Measurements from ENCODE around the gene PAPSS1.
"Not testable (repeated sequence)": the region's sequence is repeated elsewhere in the genome, so short reads cannot be mapped to it uniquely, and the experiment has no call there.

Gene PAPSS1

DNA sequence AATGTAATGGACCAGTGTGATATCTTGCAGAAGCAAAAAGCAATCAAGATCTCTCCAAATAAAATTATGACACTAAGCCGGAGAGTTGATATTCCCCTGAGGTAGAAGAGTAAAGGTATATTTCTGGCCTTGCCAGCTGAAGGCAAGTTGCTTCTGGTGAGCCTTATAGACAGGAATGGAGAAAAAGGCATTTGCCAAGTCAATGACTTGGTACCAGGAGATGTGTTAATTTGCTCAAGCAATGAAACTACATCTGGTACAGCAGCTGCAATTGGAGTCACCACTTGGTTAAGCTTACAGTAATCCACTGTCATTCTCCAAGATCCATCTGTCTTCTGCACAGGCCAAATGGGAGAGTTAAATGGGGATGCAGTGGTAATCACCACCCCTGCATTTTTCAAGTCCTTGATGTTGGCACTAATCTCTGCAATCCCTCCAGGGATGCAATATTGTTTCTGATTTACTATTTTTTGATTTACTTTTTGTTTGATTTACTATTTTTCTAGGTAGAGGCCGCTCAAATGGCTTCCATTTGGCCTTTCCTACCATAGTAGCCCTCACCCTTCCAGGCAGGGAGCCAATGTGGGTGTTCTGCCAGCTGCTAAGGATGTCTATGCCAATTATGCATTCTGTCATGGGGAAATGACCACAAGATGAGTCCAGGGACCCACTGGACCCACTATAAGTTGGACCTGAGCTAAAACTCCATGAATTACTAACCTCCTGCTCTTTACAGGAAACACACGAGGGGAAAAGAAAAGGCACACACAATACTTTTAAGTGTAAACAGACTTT is 6.3 kb upstream of the PAPSS1 start:
- DNase-seq (ENCODE audit: low read depth in 2 of 2) = not testable (repeated sequence)

DNA sequence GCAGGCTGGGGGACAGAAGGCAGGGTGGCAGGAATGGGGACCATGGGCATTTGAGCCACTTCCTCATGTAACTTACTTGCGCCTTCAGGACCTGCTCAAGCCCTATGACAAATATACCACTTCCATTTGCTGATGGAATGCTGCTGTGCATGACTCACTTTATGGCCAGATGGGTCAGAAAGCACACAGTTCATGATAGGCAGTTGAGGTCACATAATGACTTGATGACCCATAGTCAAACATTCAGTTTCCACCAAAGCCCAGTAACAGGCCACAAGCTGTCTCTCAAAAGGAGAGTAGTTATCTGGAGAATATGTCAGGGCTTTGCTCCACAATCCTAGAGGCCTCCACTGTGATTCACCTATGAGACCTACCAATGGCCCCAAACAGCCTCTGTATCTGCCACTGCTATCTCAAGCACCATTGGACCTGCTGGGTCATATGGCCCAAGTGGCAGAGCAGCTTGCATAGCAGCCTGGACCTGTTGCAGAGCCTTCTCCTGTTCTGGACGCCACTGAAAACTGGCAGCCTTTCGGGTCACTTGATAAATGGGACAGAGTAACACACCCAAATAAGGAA is 5.3 kb upstream of the PAPSS1 start:
- no peak for DNase-seq (ENCODE audit: low read depth in 2 of 2)

GRCh38 chr4:107723331-107723730 is 3.3 kb upstream of the PAPSS1 start:
- not testable (repeated sequence) for DNase-seq (ENCODE audit: low read depth in 2 of 2)

GRCh38 chr4:107721436-107722100 is 1.5 kb upstream of the PAPSS1 start:
- DNase-seq (ENCODE audit: low read depth in 2 of 2) = no peak

DNA sequence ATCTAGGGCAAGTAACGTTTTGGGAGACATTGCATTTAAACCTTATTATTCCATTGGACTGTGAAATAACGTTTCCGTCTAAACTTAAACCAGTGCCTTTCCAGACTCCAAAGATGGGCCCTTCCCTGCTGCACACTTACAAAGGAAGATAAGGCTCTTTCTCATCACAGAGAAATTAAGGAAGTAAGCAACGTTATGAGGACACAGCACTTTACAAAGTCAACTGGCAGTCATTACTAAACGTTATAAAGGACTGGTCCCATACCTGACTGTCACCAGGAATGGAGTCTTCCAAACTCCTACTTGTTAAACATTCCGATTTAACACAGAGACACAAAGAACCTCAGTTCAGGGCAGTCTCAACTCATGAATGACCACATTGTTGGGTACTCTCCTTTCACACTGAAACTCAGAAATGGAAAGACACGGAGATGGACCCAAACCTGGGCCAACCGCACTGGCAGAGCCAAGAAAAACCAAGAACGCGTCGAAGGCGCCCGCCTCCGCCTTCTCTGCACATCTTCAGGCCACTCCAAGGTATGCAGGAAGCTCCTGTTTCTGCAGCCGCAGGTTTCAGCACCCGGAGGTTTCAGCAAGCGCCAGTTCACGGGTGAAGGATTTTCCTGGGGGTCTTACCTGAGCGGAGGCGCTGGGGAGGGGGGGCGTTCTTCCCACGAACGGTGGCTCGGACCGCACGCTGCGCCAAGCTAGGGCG is 670 bp downstream of the PAPSS1 start:
- no peak for DNase-seq (ENCODE audit: low read depth in 2 of 2)

DNA sequence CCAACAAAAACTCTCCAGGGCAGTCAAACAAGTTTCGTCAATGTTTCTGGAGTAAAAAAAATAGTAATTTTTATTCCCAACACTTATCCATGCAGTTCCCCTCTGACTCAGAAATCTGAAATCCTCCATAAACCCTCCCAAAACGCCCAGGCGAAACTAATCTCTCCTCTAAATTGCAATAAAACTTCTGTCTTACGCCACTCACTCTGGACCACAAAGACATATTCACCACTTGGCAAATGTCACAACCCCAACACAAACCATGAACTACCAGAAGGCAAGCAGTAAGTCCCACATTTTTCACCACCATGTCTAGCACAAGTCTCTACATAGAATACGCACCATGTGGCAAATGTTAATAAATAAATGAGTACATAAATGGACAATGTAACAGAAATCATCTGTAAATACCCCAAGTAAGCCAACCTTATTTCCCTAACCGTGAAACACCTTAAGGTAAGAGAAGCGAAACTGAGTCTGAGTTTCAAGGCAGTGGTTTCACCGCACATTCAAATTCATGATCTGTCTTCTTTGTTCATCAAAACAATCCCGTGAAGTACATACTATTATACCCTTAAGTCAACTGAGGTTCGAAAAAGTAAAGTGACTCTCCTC is 1.6 kb downstream of the PAPSS1 start:
- DNase-seq (ENCODE audit: low read depth in 2 of 2) = no peak

DNA sequence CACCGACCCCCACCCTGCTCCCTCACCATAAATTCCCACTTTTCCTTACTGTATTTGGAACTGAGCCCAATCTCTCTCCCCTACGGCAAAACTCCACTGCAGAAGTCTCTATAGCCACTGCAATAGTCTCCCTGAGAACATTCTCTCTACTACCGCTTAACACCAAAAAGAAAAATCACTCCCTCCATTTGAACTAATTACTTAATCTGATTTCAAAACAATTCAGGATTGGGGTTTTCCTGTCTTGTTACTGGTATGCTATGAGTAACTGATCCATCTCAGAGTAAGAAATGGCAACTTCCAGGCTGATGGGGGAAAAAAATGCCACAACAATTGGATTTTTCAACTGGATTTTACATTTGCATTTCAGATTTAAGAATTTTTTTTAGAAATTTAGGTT is 5.8 kb downstream of the PAPSS1 start:
- DNase-seq (ENCODE audit: low read depth in 2 of 2) = no peak

DNA sequence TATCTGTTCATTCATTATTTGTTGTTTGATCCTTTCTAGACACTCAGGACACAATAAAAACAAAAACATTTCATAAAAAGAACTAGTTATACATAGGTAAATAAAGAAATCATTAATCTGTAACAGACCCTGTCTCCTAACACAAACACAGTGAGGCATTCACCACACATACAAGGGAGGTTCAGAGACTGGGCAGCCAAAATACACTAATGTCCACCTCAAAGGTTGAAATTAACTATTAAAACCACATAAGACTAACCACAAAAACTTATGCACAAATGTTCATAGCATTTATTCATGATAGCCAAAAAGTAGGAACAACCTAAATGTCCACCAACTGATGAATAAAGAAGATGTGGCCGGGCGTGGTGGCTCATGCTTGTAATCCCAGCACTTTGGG is 7.8 kb downstream of the PAPSS1 start:
- DNase-seq (ENCODE audit: low read depth in 2 of 2) = no peak

DNA sequence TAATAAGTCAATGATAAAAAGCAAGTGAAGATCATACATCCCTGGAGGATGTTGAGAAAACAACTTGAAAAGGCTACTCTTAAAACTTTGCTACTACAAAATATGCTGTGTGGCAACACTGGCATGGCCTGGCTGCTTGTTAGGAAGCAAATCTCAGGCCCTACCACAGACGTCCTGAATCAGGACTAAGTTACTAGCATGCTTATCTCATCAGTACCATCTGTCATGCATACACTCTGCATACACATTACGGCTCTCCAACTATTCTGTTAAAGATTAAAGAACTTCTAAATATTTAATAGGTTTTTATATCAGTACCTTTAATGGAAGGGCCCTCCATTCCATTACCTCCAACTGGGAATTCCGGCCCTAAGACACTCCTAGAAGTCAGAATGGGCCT is 8.2 kb downstream of the PAPSS1 start:
- no peak for DNase-seq (ENCODE audit: low read depth in 2 of 2)

DNA sequence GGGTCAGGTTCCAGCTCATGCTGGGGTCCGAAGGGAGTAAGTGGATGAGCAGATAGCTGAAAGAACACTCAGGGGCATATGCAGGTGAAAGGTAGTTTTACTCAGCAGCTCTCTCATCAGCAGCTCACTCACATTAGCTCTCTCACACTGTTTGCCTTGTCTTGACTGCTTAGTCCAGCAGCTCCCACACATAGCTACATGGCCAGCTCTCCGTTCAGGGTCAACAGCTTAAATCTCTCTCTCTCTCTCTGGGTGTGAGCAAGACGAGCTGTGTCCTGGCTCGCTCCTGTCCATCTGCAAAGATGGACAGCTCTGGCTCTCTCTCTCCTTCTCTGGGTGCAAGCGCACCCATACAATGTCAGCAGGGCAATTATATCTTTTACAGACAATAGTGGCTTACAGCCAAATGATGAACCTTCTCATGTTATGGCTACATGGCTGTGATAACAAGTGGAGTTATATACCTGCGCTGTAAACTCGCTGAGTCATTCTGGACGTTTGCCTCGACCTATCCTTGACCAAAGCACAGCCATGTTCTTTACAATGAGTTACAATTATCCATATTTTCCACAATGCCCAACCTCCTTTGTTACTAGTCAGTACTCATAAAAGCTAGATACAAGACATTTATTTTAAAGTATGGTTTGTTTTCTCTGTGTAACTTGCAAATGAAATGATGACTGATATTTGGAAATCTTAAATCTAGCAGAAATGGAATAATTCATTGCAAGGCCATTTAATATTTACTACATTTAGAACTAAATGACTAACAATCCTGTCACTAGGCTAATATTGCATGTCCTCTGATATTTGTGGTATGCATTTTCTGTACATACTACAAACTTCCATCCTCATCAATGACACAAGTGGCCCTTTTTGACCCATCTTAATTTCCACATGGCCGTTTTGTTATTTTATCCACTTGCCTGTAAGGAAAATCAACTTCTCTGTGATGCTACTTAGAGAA is 9.3 kb downstream of the PAPSS1 start:
- DNase-seq (ENCODE audit: low read depth in 2 of 2) = no peak

- DNase-seq (ENCODE audit: low read depth in 2 of 2) = no peak
These were observed 10.1 kb downstream of the PAPSS1 start for GRCh38 chr4:107709916-107710315.

GRCh38 chr4:107708225-107708624 is 11.8 kb downstream of the PAPSS1 start:
- DNase-seq (ENCODE audit: low read depth in 2 of 2) = no peak

- DNase-seq (ENCODE audit: low read depth in 2 of 2) = no peak
These were observed 14.1 kb downstream of the PAPSS1 start for GRCh38 chr4:107705742-107706556.

- no peak for DNase-seq (ENCODE audit: low read depth in 2 of 2)
These were observed 18.5 kb downstream of the PAPSS1 start for GRCh38 chr4:107701565-107701964.

- DNase-seq (ENCODE audit: low read depth in 2 of 2) = no peak
These were observed 20.4 kb downstream of the PAPSS1 start for GRCh38 chr4:107699466-107700206.

- not testable (repeated sequence) for DNase-seq (ENCODE audit: low read depth in 2 of 2)
These were observed 23.8 kb downstream of the PAPSS1 start for GRCh38 chr4:107696187-107696586.

DNA sequence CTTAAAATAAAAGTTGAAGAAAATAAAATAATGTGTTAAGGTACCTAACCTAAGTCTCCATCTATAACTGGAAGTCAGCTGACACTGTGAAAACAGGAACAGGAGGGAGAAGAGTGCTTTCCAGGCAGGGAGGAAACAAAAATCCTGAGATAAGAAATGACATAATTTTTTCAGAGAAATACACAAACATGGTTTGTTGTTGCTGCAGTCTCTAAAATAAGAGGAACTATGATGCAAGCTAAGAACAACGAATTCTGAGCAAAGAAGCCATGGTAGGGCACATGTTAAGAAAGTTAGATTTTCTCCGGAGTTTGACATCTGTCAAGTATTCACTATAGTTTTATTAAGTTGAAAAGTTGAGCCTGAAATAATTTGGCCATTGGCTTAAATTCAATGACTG is 26.9 kb downstream of the PAPSS1 start:
- DNase-seq (ENCODE audit: low read depth in 2 of 2) = no peak

GRCh38 chr4:107692202-107692601 is 27.8 kb downstream of the PAPSS1 start:
- no peak for DNase-seq (ENCODE audit: low read depth in 2 of 2)

DNA sequence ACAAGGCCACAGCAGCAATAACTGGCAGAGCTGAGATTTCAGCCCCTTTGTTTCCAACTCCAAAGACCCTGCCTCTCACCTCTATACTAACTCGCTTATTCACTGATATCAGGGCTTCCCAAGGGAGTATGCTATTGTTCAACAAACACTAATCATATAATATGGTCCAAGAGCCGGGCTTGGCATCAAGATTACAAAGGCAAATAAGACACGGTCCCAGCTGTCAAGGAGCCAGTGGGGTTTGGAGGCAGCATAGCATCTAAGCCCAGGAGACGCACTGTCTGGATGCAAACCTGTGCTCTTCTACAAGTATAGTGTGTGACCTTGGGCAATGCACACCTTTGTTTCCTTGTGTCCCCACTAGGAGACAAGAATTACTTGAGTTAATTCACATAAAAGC is 28.7 kb downstream of the PAPSS1 start:
- no peak for DNase-seq (ENCODE audit: low read depth in 2 of 2)
